Activated naive CD8-positive, alpha-beta T cell treated with anti-CD3 and anti-CD28 coated beads for 36 hours (primary cell): ENCODE data around the gene RAC2. TPM values are rescaled to one million over a fixed set of nuclear protein-coding genes. Genes with fewer than 3 reads are reported as not detected.
"Not testable (repeated sequence)": the region's sequence is repeated elsewhere in the genome, so short reads cannot be mapped to it uniquely, and the experiment has no call there.

Source experiments
- DNase-seq: peaks from one replicate; pipeline ENCODE4 v3.0.0; 2021
- H3K27ac Mint-ChIP-seq: one replicate; pipeline ENCODE4 v1.8.0; 2022; ENCODE audit warnings: mild to moderate bottlenecking, moderate library complexity, mixed read lengths
- H3K27me3 Mint-ChIP-seq: one replicate; pipeline ENCODE4 v1.8.0; 2022; ENCODE audit warnings: mild to moderate bottlenecking, mixed read lengths
- H3K36me3 Mint-ChIP-seq: one replicate; pipeline ENCODE4 v1.8.0; 2021; ENCODE audit warnings: mild to moderate bottlenecking, mixed read lengths
- H3K4me1 Mint-ChIP-seq: one replicate; pipeline ENCODE4 v1.8.0; 2021; ENCODE audit warnings: mixed read lengths
- H3K4me3 Mint-ChIP-seq: one replicate; pipeline ENCODE4 v1.8.0; 2022; ENCODE audit warnings: mild to moderate bottlenecking, moderate library complexity, mixed read lengths
- H3K9me3 Mint-ChIP-seq: one replicate; pipeline ENCODE4 v1.8.0; 2022; ENCODE audit warnings: mixed read lengths
- total RNA-seq, 2 experiments: library from RNA; stranded (reverse); gene quantifications; one replicate each; pipeline ENCODE4 v1.2.3, GENCODE V29; 2021

Gene RAC2
- total RNA-seq, 2 experiments from 2014 or later, result 518 to 528 TPM

GRCh38 chr22:37237371-37238268 is 6.4 kb downstream of the RAC2 start:
- Mint-ChIP-seq H3K36me3 (peaks cover 90% of the 10 kb centered on the region), H3K4me1 (peaks cover 82% of the 10 kb centered on the region)
- peak; percentile 32 for DNase-seq

DNA sequence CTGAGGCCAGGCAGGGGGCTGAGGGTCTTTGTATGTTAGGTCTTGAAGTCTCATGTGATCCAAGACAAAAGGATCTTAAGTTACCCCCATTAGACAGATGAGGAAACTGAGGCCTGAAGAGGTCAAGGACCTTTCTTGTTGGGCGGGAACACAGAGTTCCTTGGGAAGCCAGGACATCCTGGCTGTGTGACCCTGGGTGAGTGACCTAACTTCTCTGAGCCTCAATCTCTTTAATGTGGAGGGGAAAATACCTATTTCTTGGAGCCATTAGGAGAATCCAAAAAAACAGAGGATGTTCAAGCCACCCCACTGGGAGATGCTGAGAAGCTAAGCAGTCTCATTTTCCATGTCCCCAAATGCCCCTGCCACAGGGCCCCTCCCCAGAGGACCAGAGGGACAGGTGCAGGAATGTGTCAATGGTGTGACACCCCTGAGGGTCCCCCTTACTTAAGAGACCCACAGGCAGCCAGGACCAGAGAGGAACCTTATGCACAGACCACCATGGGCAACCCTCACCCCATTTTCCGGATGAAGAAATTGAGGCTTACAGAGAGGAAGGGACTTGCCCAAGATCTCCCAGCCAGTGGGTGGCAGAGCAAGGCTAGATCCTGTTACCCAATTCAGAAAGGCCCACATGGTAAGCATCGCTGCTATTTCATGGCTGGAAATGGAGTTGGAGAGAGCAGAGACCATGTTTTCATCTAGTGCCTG is 8.0 kb downstream of the RAC2 start:
- Mint-ChIP-seq H3K27me3 (no peaks in the 10 kb centered on the region), H3K36me3 (peaks cover 90% of the 10 kb centered on the region), H3K4me3 (peak overlapping the region; percentile 78), H3K4me1 (peaks cover 93% of the 10 kb centered on the region), H3K9me3 (no peaks in the 10 kb centered on the region), H3K27ac (peak overlapping the region; percentile 95)
- DNase-seq, result peak; percentile 10

More at GRCh38 chr22:37237371-37238268, 6.4 kb downstream of the RAC2 start:
- no peaks in the 10 kb centered on the region for H3K27me3 Mint-ChIP-seq
- peak overlapping the region; percentile 95 for H3K27ac Mint-ChIP-seq
- H3K4me3 Mint-ChIP-seq, result peak overlapping the region; percentile 96
- no peaks in the 10 kb centered on the region for H3K9me3 Mint-ChIP-seq

- H3K36me3 Mint-ChIP-seq, result peaks cover 83% of the 10 kb centered on the region
- DNase-seq, result peak; percentile 14
- peaks cover 92% of the 10 kb centered on the region for H3K4me1 Mint-ChIP-seq
- no peaks in the 10 kb centered on the region for H3K27me3 Mint-ChIP-seq
- no peaks in the 10 kb centered on the region for H3K9me3 Mint-ChIP-seq
- H3K27ac Mint-ChIP-seq, result peak overlapping the region; percentile 95
- peak overlapping the region; percentile 70 for H3K4me3 Mint-ChIP-seq
These were observed 9.0 kb downstream of the RAC2 start for GRCh38 chr22:37234736-37235711.

GRCh38 chr22:37233751-37234631 is 10.1 kb downstream of the RAC2 start:
- Mint-ChIP-seq H3K4me1 (peaks cover 93% of the 10 kb centered on the region), H3K9me3 (no peaks in the 10 kb centered on the region), H3K4me3 (peak overlapping the region; percentile 61), H3K27ac (peak overlapping the region; percentile 95), H3K27me3 (no peaks in the 10 kb centered on the region), H3K36me3 (peaks cover 84% of the 10 kb centered on the region)
- peak; percentile 46 for DNase-seq

DNA sequence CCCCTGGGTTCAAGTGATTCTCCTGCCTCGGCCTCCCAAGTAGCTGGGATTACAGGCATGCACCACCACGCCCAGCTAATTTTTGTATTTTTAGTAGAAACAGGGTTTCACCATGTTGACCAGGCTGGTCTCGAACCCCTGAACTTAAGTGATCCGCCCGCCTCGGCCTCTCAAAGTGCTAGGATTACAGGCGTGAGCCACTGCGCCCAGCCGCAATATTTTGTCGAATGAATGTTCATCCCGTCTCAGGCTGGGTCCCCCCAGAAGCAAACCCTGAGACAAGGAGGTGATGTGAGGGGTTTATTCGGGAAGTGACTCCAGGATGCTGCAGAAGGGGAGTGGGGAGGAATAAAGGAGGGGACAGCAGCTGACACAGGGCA is 10.7 kb downstream of the RAC2 start:
- H3K4me1 Mint-ChIP-seq, result peaks cover 93% of the 10 kb centered on the region
- H3K27me3 Mint-ChIP-seq, H3K9me3 Mint-ChIP-seq, DNase-seq: not testable (repeated sequence)
- H3K4me3 Mint-ChIP-seq, result peak overlapping the region; percentile 61
- peaks cover 84% of the 10 kb centered on the region for H3K36me3 Mint-ChIP-seq
- H3K27ac Mint-ChIP-seq, result peak overlapping the region; percentile 95

DNA sequence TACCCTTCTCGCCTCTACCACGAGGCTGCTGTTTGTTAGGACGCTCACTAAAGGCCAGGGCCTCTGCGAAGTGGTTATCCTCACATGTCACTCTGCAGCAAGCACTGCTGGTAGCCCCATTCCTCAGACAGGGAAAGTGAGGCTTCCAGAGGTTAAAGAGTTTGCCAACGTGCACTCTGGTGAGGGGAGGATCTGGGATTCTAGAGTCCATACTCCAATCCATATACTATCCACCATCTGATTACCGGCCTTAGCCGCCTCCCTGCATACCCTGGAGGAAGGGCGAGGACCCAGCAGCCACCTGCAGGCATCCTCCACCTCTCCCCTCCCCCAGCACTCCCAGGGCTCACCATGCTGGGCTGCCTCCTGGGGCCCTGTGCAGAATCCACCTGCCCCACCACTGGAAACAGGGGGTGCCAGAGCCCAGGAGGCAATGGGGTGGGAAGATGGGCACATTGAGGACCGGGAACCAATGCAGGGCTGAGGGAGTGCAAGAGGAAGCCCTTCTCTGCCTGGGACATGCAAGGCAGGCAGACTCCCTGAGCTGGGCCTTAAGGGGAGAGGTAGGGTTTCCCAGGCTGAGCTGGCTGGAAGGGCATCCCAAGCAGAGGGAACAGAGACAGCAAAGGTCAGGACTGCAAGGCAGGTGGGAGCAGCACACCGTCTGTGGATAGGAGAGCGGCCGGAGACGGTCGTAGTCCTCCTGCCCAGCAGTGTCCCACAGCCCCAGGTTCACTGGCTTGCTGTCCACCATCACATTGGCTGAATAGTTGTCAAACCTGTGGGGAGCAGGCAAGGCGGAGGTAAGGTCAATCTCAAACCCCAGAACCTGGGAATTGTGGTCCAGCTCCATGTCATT is 11.7 kb downstream of the RAC2 start:
- Mint-ChIP-seq H3K27ac (peak overlapping the region; percentile 95), H3K9me3 (no peaks in the 10 kb centered on the region), H3K27me3 (no peaks in the 10 kb centered on the region), H3K36me3 (peaks cover 84% of the 10 kb centered on the region), H3K4me3 (peak overlapping the region; percentile 76), H3K4me1 (peaks cover 92% of the 10 kb centered on the region)
- peak; percentile 42 for DNase-seq

- no peaks in the 10 kb centered on the region for H3K27me3 Mint-ChIP-seq
- H3K4me1 Mint-ChIP-seq, result peaks cover 87% of the 10 kb centered on the region
- no peaks in the 10 kb centered on the region for H3K9me3 Mint-ChIP-seq
- peak overlapping the region; percentile 95 for H3K27ac Mint-ChIP-seq
- peak; percentile 69 for DNase-seq
- peaks cover 77% of the 10 kb centered on the region for H3K36me3 Mint-ChIP-seq
- H3K4me3 Mint-ChIP-seq, result peak overlapping the region; percentile 76
These were observed 12.5 kb downstream of the RAC2 start for GRCh38 chr22:37231406-37232139.

DNA sequence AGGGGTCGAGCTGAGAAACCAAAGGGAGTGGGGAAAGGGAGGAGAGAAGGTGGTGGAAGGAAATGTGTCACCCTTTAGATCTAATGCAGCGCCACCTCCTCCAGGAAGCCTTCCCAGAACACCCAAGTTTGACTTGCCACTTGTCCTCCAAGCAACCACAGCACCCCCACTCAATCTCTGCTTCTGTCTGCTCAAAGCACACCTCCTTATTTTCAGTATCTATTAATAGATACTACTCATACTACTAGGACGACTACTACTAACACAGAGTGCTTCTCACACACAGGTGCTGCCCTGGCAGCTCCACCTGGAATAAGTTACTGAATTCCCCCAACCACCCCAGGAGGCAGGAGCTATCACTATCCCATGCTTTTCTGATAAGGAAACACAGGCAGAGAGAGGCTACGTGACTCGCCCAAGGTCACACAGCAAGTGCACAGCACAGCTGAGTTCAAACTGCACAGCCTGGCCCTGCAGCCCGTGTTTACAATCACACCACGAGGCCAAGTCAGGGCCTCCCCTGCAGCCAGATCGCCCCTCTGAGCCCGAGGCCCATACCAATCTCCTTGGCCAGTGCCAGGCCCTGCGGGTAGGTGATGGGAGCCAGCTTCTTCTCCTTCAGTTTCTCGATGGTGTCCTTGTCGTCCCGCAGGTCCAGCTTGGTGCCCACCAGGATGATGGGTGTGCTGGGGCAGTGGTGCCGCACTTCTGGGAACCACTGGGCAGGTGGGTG is 13.2 kb downstream of the RAC2 start:
- H3K36me3 Mint-ChIP-seq, result peaks cover 77% of the 10 kb centered on the region
- H3K4me1 Mint-ChIP-seq, result peaks cover 87% of the 10 kb centered on the region
- H3K4me3 Mint-ChIP-seq, result peak overlapping the region; percentile 76

DNA sequence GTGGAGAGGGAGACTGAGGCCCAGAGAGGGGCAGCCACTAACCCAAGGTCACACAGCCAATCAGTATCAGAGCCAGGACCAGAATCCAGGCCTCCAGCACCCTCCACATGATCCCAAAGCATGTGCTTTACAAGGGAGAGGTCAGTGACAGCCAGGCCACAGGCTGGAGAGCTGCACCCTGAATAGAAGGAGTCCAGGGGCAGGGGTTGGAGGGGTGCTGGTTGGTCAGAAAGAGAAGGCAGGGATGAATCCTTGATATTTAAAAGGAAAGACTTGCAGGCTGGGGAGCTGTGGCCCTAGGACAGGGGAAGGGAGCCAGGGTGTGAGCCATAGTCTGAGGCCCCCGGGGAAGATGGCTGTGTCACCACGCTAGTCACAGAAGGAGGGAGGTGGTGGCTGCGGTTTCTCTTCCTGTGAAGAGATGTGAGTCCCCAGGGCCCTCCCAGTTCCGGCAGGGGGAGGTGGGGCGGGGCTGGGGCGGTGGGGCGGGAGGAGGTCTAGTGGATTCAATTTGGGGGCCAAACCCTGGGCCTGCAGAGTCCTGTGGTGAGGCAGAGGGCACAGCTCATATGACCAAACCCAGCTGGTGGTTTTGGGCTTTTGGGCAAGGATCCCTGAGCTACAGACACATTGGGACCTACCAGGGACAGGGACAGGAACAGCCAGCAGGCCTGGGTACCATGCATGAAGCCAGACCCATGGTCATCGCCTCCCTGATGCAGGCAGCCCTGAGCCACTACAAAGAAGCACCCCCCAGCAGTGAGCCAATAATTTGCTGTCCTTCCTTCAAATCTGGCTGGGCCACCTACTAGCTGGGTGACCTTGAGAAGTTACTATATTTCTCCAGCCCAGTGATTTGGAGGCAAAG is 14.0 kb downstream of the RAC2 start:
- H3K27ac Mint-ChIP-seq, result peak overlapping the region; percentile 95
- H3K36me3 Mint-ChIP-seq, result peaks cover 78% of the 10 kb centered on the region
- H3K27me3 Mint-ChIP-seq, result no peaks in the 10 kb centered on the region
- no peaks in the 10 kb centered on the region for H3K9me3 Mint-ChIP-seq
- peak overlapping the region; percentile 78 for H3K4me3 Mint-ChIP-seq
- peaks cover 88% of the 10 kb centered on the region for H3K4me1 Mint-ChIP-seq
- DNase-seq, result peak; percentile 90

More for the DNA sequence above, 13.2 kb downstream of the RAC2 start:
- peak; percentile 86 for DNase-seq
- Mint-ChIP-seq H3K27me3 (no peaks in the 10 kb centered on the region), H3K27ac (peak overlapping the region; percentile 95), H3K9me3 (no peaks in the 10 kb centered on the region)

GRCh38 chr22:37229012-37229804 is 14.9 kb downstream of the RAC2 start:
- peak overlapping the region; percentile 95 for H3K27ac Mint-ChIP-seq
- peak; percentile 58 for DNase-seq
- no peaks in the 10 kb centered on the region for H3K27me3 Mint-ChIP-seq
- H3K36me3 Mint-ChIP-seq, result peaks cover 80% of the 10 kb centered on the region
- H3K9me3 Mint-ChIP-seq, result peaks cover 2% of the 10 kb centered on the region
- H3K4me1 Mint-ChIP-seq, result peaks cover 89% of the 10 kb centered on the region
- H3K4me3 Mint-ChIP-seq, result peak overlapping the region; percentile 78
